GM12875 (cell line): ENCODE results near the gene NCR2.
A peak's percentile ranks its signal among the peaks of the same experiment; 100 is the strongest.

ENCODE experiments used
- H3K4me3 ChIP-seq: one replicate; pipeline ENCODE4 v1.5.1; 2011; ENCODE audit warnings: low read depth, low read length, control low read depth
- CTCF ChIP-seq: IDR thresholded peaks from 2 replicates; pipeline ENCODE4 v1.5.1; 2011; ENCODE audit warnings: low read depth, mild to moderate bottlenecking, control low read depth, inconsistent platforms, low read length, moderate library complexity, borderline replicate concordance; ENCODE audit not compliant: insufficient read depth

The NCR2 gene

DNA sequence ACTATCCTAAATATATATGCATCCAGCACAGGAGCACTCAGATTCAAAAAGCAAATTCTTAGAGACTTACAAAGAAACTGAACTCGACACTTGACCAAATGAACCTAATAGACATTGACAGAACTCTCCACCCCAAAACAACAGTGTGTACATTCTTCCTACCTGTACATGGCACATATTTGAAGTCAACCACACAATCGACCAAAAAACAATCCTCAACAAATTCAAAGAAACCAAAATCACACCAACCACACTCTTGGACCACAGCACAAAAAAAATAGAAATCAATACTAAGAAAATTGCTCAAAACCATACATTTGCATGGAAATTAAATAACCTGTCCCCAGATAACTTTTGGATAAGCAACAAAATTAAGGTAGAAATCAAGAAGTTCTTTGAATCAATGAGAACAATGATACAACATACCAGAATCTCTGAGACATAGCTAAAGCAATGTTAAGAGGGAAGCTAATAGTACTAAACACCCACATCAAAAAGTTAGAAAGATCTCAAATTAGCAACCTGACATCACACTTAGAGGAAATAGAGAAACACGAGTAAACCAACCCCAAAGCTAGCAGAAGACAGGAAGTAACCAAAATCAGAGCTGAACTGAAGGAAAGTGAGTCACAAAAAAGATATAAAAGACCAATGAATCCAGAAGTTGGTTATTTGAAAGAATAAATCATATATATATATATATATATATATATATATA lies 36.5 kb upstream of the NCR2 start:
- no peak for TF ChIP-seq CTCF
- no peak overlapping the region for H3K4me3 ChIP-seq

DNA sequence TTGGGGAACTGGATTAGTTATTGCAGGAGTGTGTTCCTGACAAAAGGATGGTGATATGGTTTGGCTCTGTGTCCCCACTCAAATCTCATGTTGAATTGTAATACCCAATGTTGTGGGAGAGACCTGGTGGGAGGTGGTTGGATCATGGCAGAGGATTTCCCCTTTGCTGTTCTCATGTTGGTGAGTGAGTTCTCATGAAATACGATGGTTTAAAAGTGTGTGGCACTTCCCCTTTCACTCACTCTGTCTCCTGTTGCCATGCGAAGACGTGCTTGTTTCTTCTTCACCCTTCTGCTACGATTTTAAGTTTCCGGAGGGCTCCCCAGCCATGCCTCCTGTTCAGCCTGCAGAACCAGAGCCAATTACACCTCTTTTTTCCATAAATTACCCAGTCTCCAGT lies 32.8 kb upstream of the NCR2 start:
- no peak overlapping the region for H3K4me3 ChIP-seq
- no peak for TF ChIP-seq CTCF

GRCh38 chr6:41306187-41306854 lies 29.1 kb upstream of the NCR2 start:
- peak; percentile 46; the same call in 1 of the 2 replicates for TF ChIP-seq CTCF
- no peak overlapping the region for H3K4me3 ChIP-seq

DNA sequence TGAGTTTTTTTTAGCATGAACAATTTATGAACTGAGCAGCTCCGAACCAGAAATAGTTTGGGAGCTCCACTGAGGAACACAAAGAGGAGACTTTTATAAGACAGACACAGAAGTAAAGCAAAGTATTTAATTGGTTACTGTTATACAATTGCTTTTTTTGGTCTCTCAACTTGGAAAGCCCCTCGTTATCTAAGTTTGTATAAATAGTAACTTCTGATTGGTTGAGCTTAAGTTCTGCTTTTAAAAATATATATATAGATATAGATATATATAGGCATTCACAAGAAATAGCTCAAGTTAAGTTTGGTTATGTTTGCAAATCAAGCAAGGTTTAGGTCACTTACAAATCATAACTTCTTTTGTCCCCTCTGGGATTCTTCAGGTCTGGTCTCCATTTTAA lies 20.2 kb upstream of the NCR2 start:
- no peak for TF ChIP-seq CTCF
- H3K4me3 ChIP-seq, result no peak overlapping the region

GRCh38 chr6:41315943-41316620 lies 19.3 kb upstream of the NCR2 start:
- no peak for TF ChIP-seq CTCF
- H3K4me3 ChIP-seq, result no peak overlapping the region

DNA sequence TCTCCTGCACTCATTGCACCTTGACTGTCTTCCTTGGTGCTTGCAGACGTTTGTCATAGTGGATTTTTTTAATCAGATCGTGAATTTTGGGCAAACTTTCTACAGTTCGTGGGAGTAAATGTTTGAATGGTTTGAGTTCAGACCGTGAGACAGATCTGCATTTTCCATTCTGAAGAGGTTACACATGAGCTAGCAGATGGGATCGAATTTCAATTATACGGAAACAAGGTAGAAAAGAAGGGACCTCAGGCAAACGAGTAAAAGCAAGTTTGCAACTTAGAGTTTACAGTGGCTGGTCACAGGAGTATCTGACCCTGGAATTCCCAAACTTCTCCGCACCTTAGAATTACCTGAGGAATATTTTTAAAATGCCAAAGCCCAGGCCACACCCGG lies 17.2 kb upstream of the NCR2 start:
- TF ChIP-seq CTCF, result no peak
- H3K4me3 ChIP-seq, result no peak overlapping the region
